Type B pancreatic cell (in vitro differentiated cells): ENCODE data around the gene DZIP1. TPM values are rescaled to one million over a fixed set of nuclear protein-coding genes. Genes with fewer than 3 reads are reported as not detected.

ENCODE experiments used
- DNase-seq: peaks from one replicate; pipeline ENCODE4 v3.0.0; 2021; ENCODE audit warnings: mixed read lengths; ENCODE audit not compliant: unreplicated experiment; ENCODE audit errors: extremely low spot score
- H3K27ac Mint-ChIP-seq: 2 replicates; pipeline ENCODE4 v1.8.0; 2021; ENCODE audit warnings: mild to moderate bottlenecking, mixed read lengths
- H3K27me3 Mint-ChIP-seq: 2 replicates; pipeline ENCODE4 v1.8.0; 2021; ENCODE audit warnings: mixed read lengths
- H3K36me3 Mint-ChIP-seq: 2 replicates; pipeline ENCODE4 v1.8.0; 2021; ENCODE audit warnings: mixed read lengths
- H3K4me1 Mint-ChIP-seq: one replicate; pipeline ENCODE4 v1.8.0; 2021; ENCODE audit warnings: mixed read lengths; ENCODE audit not compliant: unreplicated experiment
- H3K4me3 Mint-ChIP-seq: 2 replicates; pipeline ENCODE4 v1.8.0; 2021; ENCODE audit warnings: mild to moderate bottlenecking, mixed read lengths
- H3K9me3 Mint-ChIP-seq: 2 replicates; pipeline ENCODE4 v1.8.0; 2021; ENCODE audit warnings: mixed read lengths
- CTCF ChIP-seq: fragments of 200-600 bp; sonication (generic); conservative IDR thresholded peaks from 2 replicates; pipeline ENCODE4 v1.5.0; 2021; ENCODE audit warnings: antibody characterized with exemption, mild to moderate bottlenecking
- total RNA-seq: library from RNA; stranded (reverse); gene quantifications from 2 replicates; pipeline ENCODE4 v1.2.1, GENCODE V29; 2021; ENCODE audit warnings: low replicate concordance

The DZIP1 gene
- total RNA-seq, 1 donor from 2014 or later = 51.3 TPM

- Mint-ChIP-seq H3K27ac (no peak overlapping the region), H3K27me3 (peaks cover 32% of the 10 kb centered on the region), H3K36me3 (no peaks in the 10 kb centered on the region), H3K4me3 (no peak overlapping the region), H3K4me1 (no peaks in the 10 kb centered on the region), H3K9me3 (no peaks in the 10 kb centered on the region)
- DNase-seq = no peak
- no peak for TF ChIP-seq CTCF
Measured at GRCh38 chr13:95544293-95544692, 100.2 kb downstream of the DZIP1 start.

GRCh38 chr13:95541911-95542474 lies 102.5 kb downstream of the DZIP1 start:
- no peaks in the 10 kb centered on the region for H3K9me3 Mint-ChIP-seq
- DNase-seq = no peak
- no peak overlapping the region for H3K27ac Mint-ChIP-seq
- H3K4me1 Mint-ChIP-seq = no peaks in the 10 kb centered on the region
- peaks cover 18% of the 10 kb centered on the region for H3K27me3 Mint-ChIP-seq
- H3K4me3 Mint-ChIP-seq = no peak overlapping the region
- TF ChIP-seq CTCF = no peak
- H3K36me3 Mint-ChIP-seq = no peaks in the 10 kb centered on the region

GRCh38 chr13:95541308-95541707 lies 103.2 kb downstream of the DZIP1 start:
- no peak overlapping the region for H3K27ac Mint-ChIP-seq
- no peak for TF ChIP-seq CTCF
- H3K4me3 Mint-ChIP-seq = no peak overlapping the region
- H3K9me3 Mint-ChIP-seq = no peaks in the 10 kb centered on the region
- peaks cover 17% of the 10 kb centered on the region for H3K27me3 Mint-ChIP-seq
- DNase-seq = no peak
- no peaks in the 10 kb centered on the region for H3K36me3 Mint-ChIP-seq
- H3K4me1 Mint-ChIP-seq = peaks cover 5% of the 10 kb centered on the region

- H3K9me3 Mint-ChIP-seq = no peaks in the 10 kb centered on the region
- no peaks in the 10 kb centered on the region for H3K36me3 Mint-ChIP-seq
- no peak overlapping the region for H3K4me3 Mint-ChIP-seq
- no peak for TF ChIP-seq CTCF
- no peak for DNase-seq
- H3K4me1 Mint-ChIP-seq = peaks cover 5% of the 10 kb centered on the region
- H3K27ac Mint-ChIP-seq = no peak overlapping the region
- peaks cover 13% of the 10 kb centered on the region for H3K27me3 Mint-ChIP-seq
Measured at GRCh38 chr13:95540888-95541287, 103.6 kb downstream of the DZIP1 start.

GRCh38 chr13:95536632-95537241 lies 107.8 kb downstream of the DZIP1 start:
- Mint-ChIP-seq H3K27me3 (peaks cover 8% of the 10 kb centered on the region), H3K4me3 (no peak overlapping the region), H3K36me3 (no peaks in the 10 kb centered on the region), H3K9me3 (no peaks in the 10 kb centered on the region), H3K4me1 (peaks cover 22% of the 10 kb centered on the region), H3K27ac (no peak overlapping the region)
- peak; percentile 70 for TF ChIP-seq CTCF
- DNase-seq = no peak
